Lower lobe of right lung (tissue), 2 donors: Measurements from ENCODE around the gene ZBTB8B. TPM values are rescaled to one million over a fixed set of nuclear protein-coding genes. Genes with fewer than 3 reads are reported as not detected.

ENCODE experiments used
- ATAC-seq, 2 donors: fragments of 200-7000 bp; cut with Tn5 transposase; one replicate each; pipeline ENCODE4 v1.9.1; 2020 to 2022; ENCODE audit warnings: mild to moderate bottlenecking in 2 of 2, moderate library complexity in 2 of 2
- DNase-seq: peaks from one replicate; pipeline ENCODE4 v3.0.0-alpha.2; 2020
- H3K27ac ChIP-seq: fragments of 200-600 bp; one replicate; pipeline ENCODE4 v1.8.0; 2022
- H3K27me3 ChIP-seq: fragments of 200-600 bp; one replicate; pipeline ENCODE4 v1.8.0; 2022; ENCODE audit warnings: low read depth
- H3K36me3 ChIP-seq: fragments of 200-600 bp; one replicate; pipeline ENCODE4 v1.8.0; 2022; ENCODE audit warnings: mild to moderate bottlenecking
- H3K4me1 ChIP-seq: fragments of 200-600 bp; one replicate; pipeline ENCODE4 v1.8.0; 2022
- H3K4me3 ChIP-seq: fragments of 200-600 bp; one replicate; pipeline ENCODE4 v1.8.0; 2022; ENCODE audit warnings: mild to moderate bottlenecking
- H3K9me3 ChIP-seq: fragments of 200-600 bp; one replicate; pipeline ENCODE4 v1.8.0; 2022
- CTCF ChIP-seq: fragments of 200-600 bp; IDR thresholded peaks from one replicate; pipeline ENCODE4 v1.8.0; 2022; ENCODE audit warnings: antibody characterized with exemption, mild to moderate bottlenecking
- intact Hi-C: fragments of 100-400 bp; cut with DNase I; formaldehyde crosslinking; loops from one replicate; pipeline ENCODE4 v1.11.0; 2022
- long read RNA-seq: library from polyadenylated mRNA; unstranded; transcript quantifications from one replicate; pipeline ENCODE4 v2.0.0, GENCODE V29; 2021
- total RNA-seq: library from RNA; stranded (reverse); fragmentation: NEBNext Ultra II Directional; extraction: Animal tissue kit (Norgen Biotek cat#: 25700); gene quantifications from one replicate; pipeline ENCODE4 v1.2.1, GENCODE V29; 2021
- donor health status: DM: no; HTN: yes; CAD: no; lungs with severe emphysema.

Gene ZBTB8B
- total RNA-seq, result 0.03 TPM
- long read RNA-seq, result 0 reads

GRCh38 chr1:32464716-32465577, at the start of gene ZBTB8B:
Gene ZBTB8B, plus strand, starts transcription at chr1:32465072. Its CDS starts 5,553 bp downstream, at chr1:32470625.
- intact Hi-C loops, result no loop called here
- ATAC-seq, result peak; percentile 86 to 94
- peaks cover 37% of the 10 kb centered on the region for H3K27me3 ChIP-seq
- H3K36me3 ChIP-seq, result no peaks in the 10 kb centered on the region
- DNase-seq, result peak; percentile 69
- no peak within 1 kb of the TSS for H3K27ac ChIP-seq
- TF ChIP-seq CTCF, result no peak
- no peaks in the 10 kb centered on the region for H3K9me3 ChIP-seq
- H3K4me1 ChIP-seq, result peaks cover 17% of the 10 kb centered on the region
- peak within 1 kb of the TSS; percentile 57 for H3K4me3 ChIP-seq

GRCh38 chr1:32421775-32422174, 43.1 kb upstream of the ZBTB8B start:
- no peak for ATAC-seq
- TF ChIP-seq CTCF, result no peak

GRCh38 chr1:32426489-32427255, 38.2 kb upstream of the ZBTB8B start:
- TF ChIP-seq CTCF, result no peak
- Histone ChIP-seq H3K4me3 (peak overlapping the region; percentile 29), H3K4me1 (peaks cover 6% of the 10 kb centered on the region), H3K9me3 (no peaks in the 10 kb centered on the region), H3K36me3 (no peaks in the 10 kb centered on the region), H3K27me3 (peaks cover 31% of the 10 kb centered on the region), H3K27ac (no peak overlapping the region)
- DNase-seq (peak; percentile 48), ATAC-seq (peak in 1 of 2 donors; percentile 11)
- intact Hi-C loops, result no loop called here

More at GRCh38 chr1:32421775-32422174, 43.1 kb upstream of the ZBTB8B start:
- Histone ChIP-seq H3K27me3 (peaks cover 23% of the 10 kb centered on the region), H3K9me3 (no peaks in the 10 kb centered on the region), H3K27ac (no peak overlapping the region), H3K4me1 (peaks cover 4% of the 10 kb centered on the region), H3K36me3 (no peaks in the 10 kb centered on the region), H3K4me3 (no peak overlapping the region)
- intact Hi-C loops, result no loop called here
- DNase-seq, result no peak

GRCh38 chr1:32427264-32427963, 37.5 kb upstream of the ZBTB8B start:
- ATAC-seq (no peak), DNase-seq (no peak)
- no peaks in the 10 kb centered on the region for H3K9me3 ChIP-seq
- H3K27me3 ChIP-seq, result peaks cover 31% of the 10 kb centered on the region
- no peak overlapping the region for H3K27ac ChIP-seq
- no peak overlapping the region for H3K4me3 ChIP-seq
- intact Hi-C loops, result no loop called here
- H3K36me3 ChIP-seq, result no peaks in the 10 kb centered on the region
- H3K4me1 ChIP-seq, result peaks cover 6% of the 10 kb centered on the region
- no peak for TF ChIP-seq CTCF

- no peak for ATAC-seq
- intact Hi-C loops, result no loop called here
- Histone ChIP-seq H3K4me3 (no peak overlapping the region), H3K36me3 (no peaks in the 10 kb centered on the region), H3K27me3 (peaks cover 6% of the 10 kb centered on the region), H3K4me1 (peaks cover under 1% of the 10 kb centered on the region), H3K27ac (no peak overlapping the region), H3K9me3 (no peaks in the 10 kb centered on the region)
- TF ChIP-seq CTCF, result no peak
- DNase-seq, result no peak
These were observed 33.0 kb upstream of the ZBTB8B start for GRCh38 chr1:32431736-32432400.
